HG02571 (cell line): ENCODE results near the gene LEMD2.

ENCODE experiments used
- ATAC-seq: cut with Tn5 transposase; IDR thresholded peaks from one replicate; pipeline ENCODE4 v1.9.1; 2021; ENCODE audit warnings: mild to moderate bottlenecking, moderate library complexity; ENCODE audit not compliant: unreplicated experiment

The LEMD2 gene

GRCh38 chr6:33820243-33820642 lies 31.3 kb upstream of the LEMD2 start:
- ATAC-seq, result no peak

GRCh38 chr6:33819021-33819420 lies 30.1 kb upstream of the LEMD2 start:
- no peak for ATAC-seq

GRCh38 chr6:33818293-33818692 lies 29.4 kb upstream of the LEMD2 start:
- ATAC-seq, result no peak

GRCh38 chr6:33817489-33817888 lies 28.6 kb upstream of the LEMD2 start:
- ATAC-seq, result no peak

GRCh38 chr6:33816911-33817310 lies 28.0 kb upstream of the LEMD2 start:
- ATAC-seq, result no peak

- ATAC-seq, result no peak
Observed at GRCh38 chr6:33815854-33816253, 26.9 kb upstream of the LEMD2 start.

- no peak for ATAC-seq
Observed at GRCh38 chr6:33813990-33814985, 25.4 kb upstream of the LEMD2 start.

- ATAC-seq, result no peak
Observed at GRCh38 chr6:33813246-33813904, 24.4 kb upstream of the LEMD2 start.

- no peak for ATAC-seq
Observed at GRCh38 chr6:33812669-33813068, 23.7 kb upstream of the LEMD2 start.

- no peak for ATAC-seq
Observed at GRCh38 chr6:33809594-33809993, 20.7 kb upstream of the LEMD2 start.

- no peak for ATAC-seq
Observed at GRCh38 chr6:33808641-33809180, 19.8 kb upstream of the LEMD2 start.

GRCh38 chr6:33807606-33808005 lies 18.7 kb upstream of the LEMD2 start:
- ATAC-seq, result no peak

GRCh38 chr6:33806841-33807240 lies 17.9 kb upstream of the LEMD2 start:
- ATAC-seq, result no peak

GRCh38 chr6:33803571-33804053 lies 14.7 kb upstream of the LEMD2 start, which contains the start of gene MLN:
Gene MLN (minus strand): TSS chr6:33804003. CDS start chr6:33801163, 2,840 bp downstream.
- no peak for ATAC-seq

GRCh38 chr6:33802186-33802958 lies 13.4 kb upstream of the LEMD2 start:
- ATAC-seq, result no peak

- no peak for ATAC-seq
Observed at GRCh38 chr6:33801611-33802010, 12.7 kb upstream of the LEMD2 start.

GRCh38 chr6:33800248-33800969 lies 11.5 kb upstream of the LEMD2 start:
- ATAC-seq, result no peak

- no peak for ATAC-seq
Observed at GRCh38 chr6:33799454-33800113, 10.7 kb upstream of the LEMD2 start.

- ATAC-seq, result no peak
Observed at GRCh38 chr6:33798343-33798848, 9.5 kb upstream of the LEMD2 start.
